SK-N-SH (cell line): ENCODE measurements around the gene CEACAM1. TPM values are rescaled to one million over a fixed set of nuclear protein-coding genes. Genes with fewer than 3 reads are reported as not detected.
"Not testable (repeated sequence)": the region's sequence is repeated elsewhere in the genome, so short reads cannot be mapped to it uniquely, and the experiment has no call there.

Source experiments
- CTCF ChIA-PET: fragments of 300-600, 350-600 bp; formaldehyde crosslinking; extraction: SDS; loops from one replicate; lab custom pipeline; 2021; lab: Yijun Ruan, JAX
- POLR2A ChIA-PET: fragments of 350-600 bp; sonication (Branson Sonifier 250); formaldehyde crosslinking; extraction: SDS; loops from one replicate; lab custom pipeline; 2020; ENCODE audit warnings: antibody characterized with exemption, inconsistent platforms; lab: Yijun Ruan, JAX
- DNase-seq: peaks from one replicate; pipeline ENCODE4 v3.0.0; 2012
- H2AFZ ChIP-seq: fragments of 200-600 bp; sonication (generic); 2 replicates; pipeline ENCODE4 v1.8.1; 2016; ENCODE audit warnings: antibody characterized with exemption, mild to moderate bottlenecking, low read depth
- H3F3A ChIP-seq: fragments of 200-600 bp; sonication (generic); replicated peaks from 2 replicates; pipeline ENCODE3; 2016; ENCODE audit warnings: antibody characterized with exemption, mild to moderate bottlenecking; ENCODE audit not compliant: insufficient read depth
- H3K27ac ChIP-seq, 2 experiments: fragments of 200-500 bp in 1 of 2; fragments of 200-600 bp in 1 of 2; sonication (Bioruptor generic) in 1 of 2; sonication (generic), shearing (Covaris generic) in 1 of 2; 2 replicates each; pipeline versions ENCODE4 v1.5.1 to v1.6.1; 2014 to 2016; ENCODE audit warnings: low read depth in 2 of 2, inconsistent platforms in 1 of 2, low read length in 1 of 2, mild to moderate bottlenecking in 1 of 2, mixed read lengths in 1 of 2
- H3K27me3 ChIP-seq: fragments of 200-600 bp; sonication (generic), shearing (Covaris generic); 2 replicates; pipeline ENCODE4 v1.6.1; 2016; ENCODE audit warnings: mixed run types; ENCODE audit not compliant: insufficient read depth
- H3K36me3 ChIP-seq, 2 experiments: fragments of 200-500 bp in 1 of 2; fragments of 200-600 bp in 1 of 2; sonication (Bioruptor generic) in 1 of 2; sonication (generic) in 1 of 2; replicated peaks in 1 of 2; 2 replicates each; pipeline versions ENCODE3 to v1.5.1; 2014 to 2016; ENCODE audit warnings: low read length in 1 of 2, mild to moderate bottlenecking in 1 of 2; ENCODE audit not compliant: insufficient read depth in 2 of 2, control insufficient read depth in 1 of 2
- H3K4me1 ChIP-seq, 2 experiments: fragments of 200-500 bp in 1 of 2; fragments of 200-600 bp in 1 of 2; sonication (Bioruptor generic) in 1 of 2; sonication (generic), shearing (Covaris generic) in 1 of 2; 2 replicates each; pipeline versions ENCODE4 v1.5.1 to v1.6.1; 2014 to 2016; ENCODE audit warnings: low read depth in 1 of 2, low read length in 1 of 2, mixed run types in 1 of 2; ENCODE audit not compliant: insufficient read depth in 2 of 2, control insufficient read depth in 1 of 2
- H3K4me2 ChIP-seq: fragments of 200-600 bp; sonication (generic), shearing (Covaris generic); 2 replicates; pipeline ENCODE4 v1.6.1; 2017; ENCODE audit warnings: mixed run types
- H3K4me3 ChIP-seq, 2 experiments: fragments of 200-500 bp in 1 of 2; fragments of 200-600 bp in 1 of 2; sonication (Bioruptor generic) in 1 of 2; sonication (generic), shearing (Covaris generic) in 1 of 2; 2 replicates each; pipeline versions ENCODE4 v1.5.1 to v1.8.1; 2014 to 2016; ENCODE audit warnings: low read depth in 2 of 2, inconsistent platforms in 1 of 2, low read length in 1 of 2, mild to moderate bottlenecking in 1 of 2, mixed read lengths in 1 of 2, moderate library complexity in 1 of 2
- H3K79me2 ChIP-seq: fragments of 200-600 bp; sonication (generic); 2 replicates; pipeline ENCODE4 v1.8.1; 2017; ENCODE audit warnings: mild to moderate bottlenecking; ENCODE audit not compliant: insufficient read depth
- H3K9ac ChIP-seq: fragments of 200-600 bp; sonication (generic); 2 replicates; pipeline ENCODE4 v1.6.1; 2017; ENCODE audit warnings: mixed run types
- H3K9me2 ChIP-seq: fragments of 200-600 bp; sonication (generic); 2 replicates; pipeline ENCODE4 v1.6.1; 2017; ENCODE audit warnings: mixed run types
- H3K9me3 ChIP-seq: fragments of 200-600 bp; sonication (generic); 2 replicates; pipeline ENCODE4 v1.6.1; 2017; ENCODE audit warnings: mixed run types, mild to moderate bottlenecking, moderate library complexity
- H4K20me1 ChIP-seq: fragments of 200-600 bp; sonication (generic); 2 replicates; pipeline ENCODE4 v1.6.1; 2017; ENCODE audit warnings: mild to moderate bottlenecking, mixed run types; ENCODE audit not compliant: insufficient read depth
- EP300 ChIP-seq, 2 experiments: IDR thresholded peaks; 2 replicates each; pipeline versions ENCODE4 v1.4.0 to v1.6.1; 2012; ENCODE audit warnings: borderline replicate concordance in 1 of 2, low read depth in 1 of 2, low read length in 1 of 2
- FOXJ3 ChIP-seq: sonication (generic); formaldehyde crosslinking; IDR thresholded peaks from 2 replicates; pipeline ENCODE4 v1.5.1; 2020; ENCODE audit warnings: mild to moderate bottlenecking, missing genetic modification reagents
- FOXM1 ChIP-seq: IDR thresholded peaks from 2 replicates; pipeline ENCODE4 v1.4.0; 2012; ENCODE audit warnings: low read depth, mild to moderate bottlenecking
- GABPA ChIP-seq: IDR thresholded peaks from 2 replicates; pipeline ENCODE4 v1.4.0; 2012; ENCODE audit warnings: low read depth, mild to moderate bottlenecking
- MEF2A ChIP-seq: IDR thresholded peaks from 2 replicates; pipeline ENCODE4 v1.4.0; 2012; ENCODE audit warnings: low read depth, borderline replicate concordance
- MXI1 ChIP-seq: IDR thresholded peaks from 2 replicates; pipeline ENCODE4 v1.6.1; 2012; ENCODE audit warnings: mild to moderate bottlenecking, low read depth, low read length, improper control_type of control experiment
- PBX3 ChIP-seq: IDR thresholded peaks from 2 replicates; pipeline ENCODE4; 2012
- POLR2AphosphoS5 ChIP-seq: IDR thresholded peaks from 2 replicates; pipeline ENCODE4 v1.6.1; 2012; ENCODE audit warnings: low read depth, low read length
- RAD21 ChIP-seq: IDR thresholded peaks from 2 replicates; pipeline ENCODE4 v1.6.1; 2012; ENCODE audit warnings: mild to moderate bottlenecking, low read length
- REST ChIP-seq: IDR thresholded peaks from 2 replicates; pipeline ENCODE4 v1.6.1; 2012; ENCODE audit warnings: mild to moderate bottlenecking, low read depth, low read length, moderate library complexity
- RXRA ChIP-seq: IDR thresholded peaks from 2 replicates; pipeline ENCODE4 v1.4.0; 2012; ENCODE audit warnings: low read depth, mild to moderate bottlenecking, borderline replicate concordance
- SMC3 ChIP-seq: IDR thresholded peaks from 2 replicates; pipeline ENCODE4 v1.6.1; 2012; ENCODE audit warnings: low read depth, low read length, improper control_type of control experiment
- USF2 ChIP-seq: fragments of 150-350 bp; IDR thresholded peaks from 2 replicates; pipeline ENCODE4 v1.6.1; 2017; ENCODE audit warnings: antibody characterized with exemption, low read length, low read depth, borderline replicate concordance
- WGBS: methylation state at CpG from one replicate; pipeline ENCODE4 v1.1.6; 2017; ENCODE audit warnings: low lambda C conversion rate; 5-methylcytosine and 5-hydroxymethylcytosine counted together
- polyA plus RNA-seq, 3 experiments: library from polyadenylated mRNA; depleted of rRNA; stranded (reverse); fragments of >200 nt; gene quantifications; 2 replicates each; pipeline ENCODE4 v1.2.3, GENCODE V29; 2012

The CEACAM1 gene
- polyA plus RNA-seq, 1 of the 3 experiments (the other 2 are of a cell fraction) = 0.53 TPM

GRCh38 chr19:42461700-42462324 is 66.5 kb downstream of the CEACAM1 start:
- Histone ChIP-seq H3K4me2 (no peak overlapping the region), H3K9me3 (no peaks in the 10 kb centered on the region), H3K9ac (no peak overlapping the region), H3K4me1 (peaks cover 0 to 2% of the 10 kb centered on the region in 2 experiments; a peak in 1 of 4 replicates), H3K9me2 (no peaks in the 10 kb centered on the region), H3F3A (no peaks in the 10 kb centered on the region), H3K36me3 (no peaks in the 10 kb centered on the region), H4K20me1 (no peaks in the 10 kb centered on the region), H3K4me3 (no peak overlapping the region), H3K27me3 (no peaks in the 10 kb centered on the region), H3K27ac (no peak overlapping the region), H3K79me2 (no peaks in the 10 kb centered on the region), H2AFZ (no peak overlapping the region)
- POLR2A ChIA-PET = no interaction called here
- WGBS = 98% methylated on average over 4 of the region's 4 CpGs
- CTCF ChIA-PET = interaction anchor here (1.4 to 2.8 kb wide), 5 partner anchors 11 to 67 kb away, joined by 3 to 14 read pairs (median 4); no protein-coding TSS in a partner anchor
- TF ChIP-seq SMC3 (no peak), MEF2A (no peak)
- DNase-seq = no peak

GRCh38 chr19:42461231-42461630 is 67.0 kb downstream of the CEACAM1 start:
- DNase-seq, H3K4me2 ChIP-seq, H3F3A ChIP-seq, POLR2A ChIA-PET, H4K20me1 ChIP-seq, H3K4me3 ChIP-seq, H3K79me2 ChIP-seq, H3K27ac ChIP-seq, H3K4me1 ChIP-seq, H3K36me3 ChIP-seq, H3K27me3 ChIP-seq, H2AFZ ChIP-seq, H3K9ac ChIP-seq, H3K9me3 ChIP-seq, H3K9me2 ChIP-seq: not testable (repeated sequence)
- CTCF ChIA-PET = interaction anchor here (1.4 to 2.2 kb wide), 3 partner anchors 11 to 68 kb away, joined by 3 to 7 read pairs (median 4); no protein-coding TSS in a partner anchor
- 89% methylated on average over 8 of the region's 8 CpGs for WGBS

- Histone ChIP-seq H3K4me1 (no peaks in the 10 kb centered on the region), H3K27me3 (no peaks in the 10 kb centered on the region)
- TF ChIP-seq POLR2AphosphoS5 (no peak), FOXM1 (no peak), GABPA (no peak), REST (no peak), EP300 (IDR thresholded peaks at IDR 0.05; ENCODE audit: borderline replicate concordance in 1 of 2, low read depth in 1 of 2, low read length in 1 of 2) (no peak), FOXJ3 (CRISPR knock-in tag) (no peak), RAD21 (no peak), MXI1 (no peak), PBX3 (no peak), USF2 (no peak), RXRA (no peak)
- TF ChIP-seq, all 33 proteins: peak for 0
- Histone ChIP-seq H3F3A (no peaks in the 10 kb centered on the region), H3K27ac (no peak overlapping the region), H3K9me2 (no peaks in the 10 kb centered on the region), H3K4me3 (no peak overlapping the region), H2AFZ (no peak overlapping the region), H3K9me3 (no peaks in the 10 kb centered on the region), H3K79me2 (no peaks in the 10 kb centered on the region), H3K9ac (no peak overlapping the region), H3K4me2 (no peak overlapping the region), H3K36me3 (no peaks in the 10 kb centered on the region), H4K20me1 (no peaks in the 10 kb centered on the region)
- ChIA-PET POLR2A (no interaction called here), CTCF (interaction anchor here (0.6 to 1.5 kb wide), 4 partner anchors 10 to 70 kb away, joined by 3 to 4 read pairs (median 3); no protein-coding TSS in a partner anchor)
- no peak for DNase-seq
- 76% methylated on average over 2 of the region's 2 CpGs for WGBS
Observed at GRCh38 chr19:42459926-42460325, 68.4 kb downstream of the CEACAM1 start.
